ENCODE data around the gene LARP1. TPM values are rescaled to one million over a fixed set of nuclear protein-coding genes. Genes with fewer than 3 reads are reported as not detected.

Gene LARP1
- total RNA-seq, 4 donors from 2014 or later, result 109 to 192 (median 133) TPM

DNA sequence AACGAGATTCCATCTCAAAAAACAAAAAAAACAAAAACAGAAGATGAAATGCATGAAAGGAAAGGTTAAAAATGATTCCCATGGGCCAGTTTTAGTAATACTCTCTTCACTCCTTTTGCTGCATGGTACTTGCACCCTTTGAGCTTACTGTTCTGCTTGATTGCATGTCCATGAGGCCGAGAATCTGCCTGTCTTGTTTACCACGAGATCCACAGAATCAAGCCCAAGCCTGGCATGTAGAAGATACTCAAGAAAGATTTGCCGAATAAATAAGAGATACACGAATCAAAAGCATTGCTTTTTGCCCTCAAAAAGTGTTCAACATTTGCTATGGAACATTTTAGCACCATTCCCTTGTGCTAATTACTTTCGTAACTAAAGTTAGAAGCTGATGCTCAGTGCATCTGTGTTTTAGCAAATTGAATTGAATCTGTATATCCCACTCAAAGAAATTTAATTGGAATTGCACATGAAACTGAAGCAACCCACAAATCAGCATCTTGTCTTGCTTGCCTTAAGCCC, 94.1 kb downstream of the LARP1 start:
- Histone ChIP-seq H3K9me3 (no peaks in the 10 kb centered on the region), H3K27me3 (no peaks in the 10 kb centered on the region)
- WGBS, 2 donors, result 37 to 39% methylated on average over 6 of the region's 6 CpGs

DNA sequence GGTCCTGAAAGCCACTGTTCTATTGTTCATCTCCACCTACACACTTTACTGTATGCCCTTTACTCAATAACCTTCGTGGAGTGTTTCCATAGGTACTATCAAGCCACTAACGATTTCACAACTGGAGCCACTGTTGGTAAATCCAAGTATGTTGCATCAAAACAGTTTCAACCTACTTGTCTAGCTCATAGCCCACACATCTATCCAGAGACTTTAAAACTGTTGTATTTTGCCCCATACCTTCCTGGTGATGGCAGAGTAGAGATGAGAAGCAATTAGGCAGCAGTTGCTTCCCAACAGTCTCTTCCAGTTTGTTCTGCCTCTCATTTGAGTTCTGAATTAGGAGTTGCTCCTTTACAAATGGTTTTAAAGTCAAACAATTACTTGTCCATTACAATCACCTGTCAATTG, 94.6 kb downstream of the LARP1 start:
- TF ChIP-seq POLR2A (IDR thresholded peaks at IDR 0.05), result no peak
- TF ChIP-seq, protein P1, sequence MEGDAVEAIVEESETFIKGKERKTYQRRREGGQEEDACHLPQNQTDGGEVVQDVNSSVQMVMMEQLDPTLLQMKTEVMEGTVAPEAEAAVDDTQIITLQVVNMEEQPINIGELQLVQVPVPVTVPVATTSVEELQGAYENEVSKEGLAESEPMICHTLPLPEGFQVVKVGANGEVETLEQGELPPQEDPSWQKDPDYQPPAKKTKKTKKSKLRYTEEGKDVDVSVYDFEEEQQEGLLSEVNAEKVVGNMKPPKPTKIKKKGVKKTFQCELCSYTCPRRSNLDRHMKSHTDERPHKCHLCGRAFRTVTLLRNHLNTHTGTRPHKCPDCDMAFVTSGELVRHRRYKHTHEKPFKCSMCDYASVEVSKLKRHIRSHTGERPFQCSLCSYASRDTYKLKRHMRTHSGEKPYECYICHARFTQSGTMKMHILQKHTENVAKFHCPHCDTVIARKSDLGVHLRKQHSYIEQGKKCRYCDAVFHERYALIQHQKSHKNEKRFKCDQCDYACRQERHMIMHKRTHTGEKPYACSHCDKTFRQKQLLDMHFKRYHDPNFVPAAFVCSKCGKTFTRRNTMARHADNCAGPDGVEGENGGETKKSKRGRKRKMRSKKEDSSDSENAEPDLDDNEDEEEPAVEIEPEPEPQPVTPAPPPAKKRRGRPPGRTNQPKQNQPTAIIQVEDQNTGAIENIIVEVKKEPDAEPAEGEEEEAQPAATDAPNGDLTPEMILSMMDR (IDR thresholded peaks at IDR 0.05), result no peak
- intact Hi-C loops (cut with DNase I), result loop anchor here (10.0 kb wide), 1 partner anchor 95 kb away; the partner anchor contains the start of gene LARP1
- Histone ChIP-seq H3K27me3 (no peaks in the 10 kb centered on the region), H3K27ac (peak overlapping the region; percentile 75 to 84 (median 81)), H3K4me3 (replicated peaks in 1 of 3) (peak overlapping the region in 2 of 3 donors; percentile 26 to 32), H3K4me1 (peaks cover 34% of the 10 kb centered on the region in 2 donors), H3K36me3 (no peaks in the 10 kb centered on the region), H3K9me3 (no peaks in the 10 kb centered on the region)
- 10 to 15% methylated on average over 2 of the region's 2 CpGs for WGBS, 2 donors
- DNase-seq, result no peak

More for the DNA sequence above, 94.1 kb downstream of the LARP1 start:
- peak overlapping the region; percentile 75 to 84 (median 81) for H3K27ac ChIP-seq
- intact Hi-C loops (cut with DNase I), result no loop called here
- H3K4me3 ChIP-seq (replicated peaks in 1 of 3), result peak overlapping the region in 1 of 3 donors; percentile 26
- TF ChIP-seq, protein P1 (IDR thresholded peaks at IDR 0.05), result no peak
- no peak for TF ChIP-seq POLR2A (IDR thresholded peaks at IDR 0.05)
- no peaks in the 10 kb centered on the region for H3K36me3 ChIP-seq
- H3K4me1 ChIP-seq, result peaks cover 34 to 36% of the 10 kb centered on the region in 2 donors
- DNase-seq, result peak in 1 of 2 donors; percentile 25

DNA sequence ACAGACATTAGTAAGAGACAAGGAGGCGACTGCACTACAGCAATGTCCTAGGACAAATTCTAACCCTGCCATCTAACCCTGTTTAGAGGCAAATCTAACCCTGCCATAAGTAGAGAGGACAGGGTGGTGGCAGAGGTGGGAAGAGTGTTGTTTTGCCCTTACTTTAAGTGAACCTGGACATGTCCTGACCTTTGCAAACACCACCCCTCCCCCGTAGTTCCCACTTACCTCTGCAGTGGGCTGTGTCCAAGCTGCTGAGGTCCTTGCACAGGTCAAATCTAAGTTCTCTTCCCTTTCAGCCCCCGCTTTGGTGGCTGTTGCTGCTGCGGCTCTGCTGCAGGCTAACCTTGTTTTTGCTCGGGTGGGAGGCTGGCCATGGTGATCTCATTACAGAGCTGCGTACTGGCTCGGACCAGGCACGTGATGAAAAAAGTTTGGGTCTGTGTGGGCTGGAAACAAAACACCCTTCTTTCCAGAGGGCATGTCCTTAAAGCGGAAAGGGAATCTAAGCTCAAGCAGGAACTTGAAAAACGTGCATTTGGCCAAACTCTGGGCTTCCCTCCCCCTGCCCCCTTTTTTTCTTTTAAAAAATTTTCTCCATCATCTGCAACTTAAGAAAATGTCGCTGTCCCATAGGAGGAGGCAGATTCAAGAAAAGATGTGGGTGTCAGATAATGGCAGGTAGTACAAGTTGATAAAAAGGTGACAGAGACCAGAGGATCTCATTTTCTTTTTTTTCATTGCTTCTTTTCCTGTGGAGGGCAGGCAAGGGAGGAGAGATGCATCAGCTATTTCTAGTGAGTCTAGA, 95.3 kb downstream of the LARP1 start, which contains the start of gene FAXDC2:
TSS of gene FAXDC2 (minus strand) at position 349 of the 808 bp plus-strand sequence. CDS start 12,425 bp downstream, outside the sequence.
- peaks cover 31% of the 10 kb centered on the region in 2 donors for H3K4me1 ChIP-seq
- DNase-seq, result peak; percentile 85 to 88
- H3K9me3 ChIP-seq, result no peaks in the 10 kb centered on the region
- 3 to 6% methylated on average over 11 of the region's 11 CpGs for WGBS, 2 donors
- H3K27ac ChIP-seq, result peak within 1 kb of the TSS; percentile 75 to 84 (median 81)
- peak within 1 kb of the TSS in 2 of 3 donors; percentile 26 to 32 for H3K4me3 ChIP-seq (replicated peaks in 1 of 3)
- intact Hi-C loops (cut with DNase I), result loop anchor here (10.0 kb wide), 1 partner anchor 96 kb away; the partner anchor contains the start of gene LARP1
- no peaks in the 10 kb centered on the region for H3K36me3 ChIP-seq
- TF ChIP-seq POLR2A (IDR thresholded peaks at IDR 0.05), result peak; percentile 30 to 90
- TF ChIP-seq, protein P1 (IDR thresholded peaks at IDR 0.05), result no peak
- H3K27me3 ChIP-seq, result no peaks in the 10 kb centered on the region

DNA sequence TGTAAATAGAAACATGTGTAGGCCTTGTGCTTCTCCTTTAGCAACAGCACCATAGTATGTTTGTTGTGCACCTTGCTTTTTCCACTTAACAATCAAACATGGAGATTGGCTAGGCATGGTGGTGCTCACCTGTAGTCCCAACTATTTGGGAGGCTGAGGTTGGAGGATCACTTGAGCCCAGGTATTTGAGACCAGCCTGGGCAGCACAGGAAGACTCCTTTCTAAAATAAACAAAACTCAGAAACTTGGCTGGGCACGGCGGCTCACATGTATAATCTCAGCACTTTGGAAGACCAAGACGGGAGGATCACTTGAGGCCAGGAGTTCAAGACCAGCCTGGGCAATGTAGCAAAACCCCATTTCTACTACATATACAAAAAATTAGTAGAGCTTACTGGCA, 96.2 kb downstream of the LARP1 start:
- Histone ChIP-seq H3K27me3 (no peaks in the 10 kb centered on the region), H3K4me1 (peaks cover 35 to 37% of the 10 kb centered on the region in 2 donors), H3K27ac (peak overlapping the region; percentile 75 to 84 (median 81)), H3K9me3 (no peaks in the 10 kb centered on the region), H3K36me3 (no peaks in the 10 kb centered on the region), H3K4me3 (replicated peaks in 1 of 3) (no peak overlapping the region)
- no peak for TF ChIP-seq POLR2A (IDR thresholded peaks at IDR 0.05)
- TF ChIP-seq, protein P1 (IDR thresholded peaks at IDR 0.05), result no peak
- intact Hi-C loops (cut with DNase I), result loop anchor here (10.0 kb wide), 1 partner anchor 97 kb away; the partner anchor contains the start of gene LARP1
- WGBS, 2 donors, result 76 to 89% methylated on average over 3 of the region's 3 CpGs
- no peak for DNase-seq
